ENCODE data around the gene KIAA1614. TPM values are rescaled to one million over a fixed set of nuclear protein-coding genes. Genes with fewer than 3 reads are reported as not detected.

KIAA1614 gene
- total RNA-seq, 1 donor from 2014 or later, result 8.2 TPM

- peaks cover 25% of the 10 kb centered on the region for H3K4me1 Mint-ChIP-seq (ENCODE audit: low read depth)
- peaks cover 8% of the 10 kb centered on the region for H3K36me3 Mint-ChIP-seq (ENCODE audit: low read depth)
- no peak overlapping the region for H3K27ac Mint-ChIP-seq (ENCODE audit: unreplicated experiment)
- H3K4me3 Mint-ChIP-seq (ENCODE audit: unreplicated experiment), result no peak overlapping the region
- TF ChIP-seq, protein P1, sequence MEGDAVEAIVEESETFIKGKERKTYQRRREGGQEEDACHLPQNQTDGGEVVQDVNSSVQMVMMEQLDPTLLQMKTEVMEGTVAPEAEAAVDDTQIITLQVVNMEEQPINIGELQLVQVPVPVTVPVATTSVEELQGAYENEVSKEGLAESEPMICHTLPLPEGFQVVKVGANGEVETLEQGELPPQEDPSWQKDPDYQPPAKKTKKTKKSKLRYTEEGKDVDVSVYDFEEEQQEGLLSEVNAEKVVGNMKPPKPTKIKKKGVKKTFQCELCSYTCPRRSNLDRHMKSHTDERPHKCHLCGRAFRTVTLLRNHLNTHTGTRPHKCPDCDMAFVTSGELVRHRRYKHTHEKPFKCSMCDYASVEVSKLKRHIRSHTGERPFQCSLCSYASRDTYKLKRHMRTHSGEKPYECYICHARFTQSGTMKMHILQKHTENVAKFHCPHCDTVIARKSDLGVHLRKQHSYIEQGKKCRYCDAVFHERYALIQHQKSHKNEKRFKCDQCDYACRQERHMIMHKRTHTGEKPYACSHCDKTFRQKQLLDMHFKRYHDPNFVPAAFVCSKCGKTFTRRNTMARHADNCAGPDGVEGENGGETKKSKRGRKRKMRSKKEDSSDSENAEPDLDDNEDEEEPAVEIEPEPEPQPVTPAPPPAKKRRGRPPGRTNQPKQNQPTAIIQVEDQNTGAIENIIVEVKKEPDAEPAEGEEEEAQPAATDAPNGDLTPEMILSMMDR (IDR thresholded peaks at IDR 0.05), result no peak
- H3K9me3 Mint-ChIP-seq (ENCODE audit: low read depth), result no peaks in the 10 kb centered on the region
- no peaks in the 10 kb centered on the region for H3K27me3 Mint-ChIP-seq (ENCODE audit: low read depth)
- DNase-seq (ENCODE audit: low spot score), result no peak
Measured at GRCh38 chr1:180930687-180931086, 18.0 kb downstream of the KIAA1614 start.

DNA sequence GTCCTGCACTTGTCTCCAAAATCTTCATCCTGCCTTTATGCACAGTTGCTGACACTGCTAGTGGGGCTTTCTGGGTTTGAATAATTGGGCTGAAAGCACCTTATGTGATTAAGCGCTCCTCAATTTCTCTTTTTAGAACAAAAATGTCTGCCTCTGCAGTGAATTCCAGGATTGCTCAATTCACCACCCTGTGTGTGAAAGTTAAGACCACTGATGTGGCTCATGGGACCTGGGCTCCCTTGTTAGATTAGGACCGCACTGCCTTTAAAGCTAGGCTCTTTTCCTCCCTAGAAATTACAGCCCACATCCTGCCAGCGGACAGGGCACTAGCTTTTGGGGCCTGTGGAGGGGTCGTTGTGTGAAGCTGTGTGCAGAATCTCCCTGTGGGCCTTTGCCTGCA is 18.8 kb downstream of the KIAA1614 start:
- no peak overlapping the region for H3K4me3 Mint-ChIP-seq (ENCODE audit: unreplicated experiment)
- no peak overlapping the region for H3K27ac Mint-ChIP-seq (ENCODE audit: unreplicated experiment)
- H3K9me3 Mint-ChIP-seq (ENCODE audit: low read depth), result no peaks in the 10 kb centered on the region
- no peaks in the 10 kb centered on the region for H3K27me3 Mint-ChIP-seq (ENCODE audit: low read depth)
- H3K4me1 Mint-ChIP-seq (ENCODE audit: low read depth), result peaks cover 17% of the 10 kb centered on the region
- H3K36me3 Mint-ChIP-seq (ENCODE audit: low read depth), result peaks cover 8% of the 10 kb centered on the region
- no peak for DNase-seq (ENCODE audit: low spot score)
- TF ChIP-seq, protein P1 (IDR thresholded peaks at IDR 0.05), result no peak

GRCh38 chr1:180932378-180932777 is 19.7 kb downstream of the KIAA1614 start:
- Mint-ChIP-seq H3K27me3 (ENCODE audit: low read depth) (no peaks in the 10 kb centered on the region), H3K9me3 (ENCODE audit: low read depth) (no peaks in the 10 kb centered on the region), H3K27ac (ENCODE audit: unreplicated experiment) (no peak overlapping the region), H3K36me3 (ENCODE audit: low read depth) (peaks cover 8% of the 10 kb centered on the region), H3K4me3 (ENCODE audit: unreplicated experiment) (no peak overlapping the region), H3K4me1 (ENCODE audit: low read depth) (peaks cover 9% of the 10 kb centered on the region)
- TF ChIP-seq, protein P1 (IDR thresholded peaks at IDR 0.05), result no peak
- DNase-seq (ENCODE audit: low spot score), result no peak

DNA sequence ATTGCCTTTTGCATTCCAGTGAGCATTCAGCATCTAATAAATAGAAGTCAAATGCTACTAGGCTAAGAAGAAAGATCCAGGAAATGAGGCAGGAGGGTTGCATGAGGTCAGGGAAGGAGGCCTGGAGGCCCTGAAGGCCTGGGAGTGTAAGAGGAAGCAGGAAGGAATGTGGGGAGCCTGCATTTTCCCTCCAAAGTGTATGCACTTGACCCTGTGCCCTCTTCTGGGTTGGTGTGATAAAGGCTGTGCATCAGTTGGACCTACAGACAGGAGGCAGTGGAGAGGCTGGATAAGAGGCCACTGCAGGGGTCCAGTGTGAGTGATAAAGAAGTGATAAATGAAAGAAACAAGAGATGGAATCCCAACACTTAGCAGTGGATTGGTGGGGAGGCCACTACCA is 20.4 kb downstream of the KIAA1614 start:
- no peaks in the 10 kb centered on the region for H3K27me3 Mint-ChIP-seq (ENCODE audit: low read depth)
- H3K4me3 Mint-ChIP-seq (ENCODE audit: unreplicated experiment), result no peak overlapping the region
- peaks cover 8% of the 10 kb centered on the region for H3K36me3 Mint-ChIP-seq (ENCODE audit: low read depth)
- H3K9me3 Mint-ChIP-seq (ENCODE audit: low read depth), result no peaks in the 10 kb centered on the region
- H3K4me1 Mint-ChIP-seq (ENCODE audit: low read depth), result peaks cover 4% of the 10 kb centered on the region
- TF ChIP-seq, protein P1 (IDR thresholded peaks at IDR 0.05), result no peak
- no peak for DNase-seq (ENCODE audit: low spot score)
- no peak overlapping the region for H3K27ac Mint-ChIP-seq (ENCODE audit: unreplicated experiment)

- H3K4me3 Mint-ChIP-seq (ENCODE audit: unreplicated experiment), result no peak overlapping the region
- H3K9me3 Mint-ChIP-seq (ENCODE audit: low read depth), result no peaks in the 10 kb centered on the region
- no peaks in the 10 kb centered on the region for H3K27me3 Mint-ChIP-seq (ENCODE audit: low read depth)
- peaks cover 9% of the 10 kb centered on the region for H3K36me3 Mint-ChIP-seq (ENCODE audit: low read depth)
- TF ChIP-seq, protein P1 (IDR thresholded peaks at IDR 0.05), result no peak
- no peak overlapping the region for H3K27ac Mint-ChIP-seq (ENCODE audit: unreplicated experiment)
- H3K4me1 Mint-ChIP-seq (ENCODE audit: low read depth), result peaks cover 4% of the 10 kb centered on the region
- DNase-seq (ENCODE audit: low spot score), result no peak
Measured at GRCh38 chr1:180934563-180934962, 21.9 kb downstream of the KIAA1614 start.
